PC-9 (cell line): ENCODE data around the gene TTC28. TPM values are rescaled to one million over a fixed set of nuclear protein-coding genes. Genes with fewer than 3 reads are reported as not detected.

Experiments
- BruUV-seq: library from RNA; stranded (reverse); fragments of 400-500 nt; replicated peaks from 2 replicates; lab custom pipeline; 2021; lab: Mats Ljungman, UMichigan
- CTCF ChIA-PET: fragments of 300-600 bp; sonication (Branson Sonifier 250); formaldehyde crosslinking; loops from one replicate; lab custom pipeline; 2022; ENCODE audit warnings: antibody characterized with exemption; lab: Charles Lee
- POLR2A ChIA-PET: fragments of 300-600 bp; sonication (Branson Sonifier 250); formaldehyde crosslinking; loops from one replicate; lab custom pipeline; 2022; ENCODE audit warnings: antibody characterized with exemption; ENCODE audit not compliant: unreplicated experiment; lab: Charles Lee
- DNase-seq, 2 experiments: peaks; one replicate each; pipeline versions ENCODE4 v3.0.0 to v3.0.0-alpha.2; 2015 to 2022; ENCODE audit warnings: mixed read lengths in 1 of 2
- H2AFZ ChIP-seq: fragments of 200-600 bp; sonication (generic); 2 replicates; pipeline ENCODE4 v1.8.1; 2017; ENCODE audit warnings: antibody characterized with exemption
- H3F3A ChIP-seq: fragments of 200-600 bp; sonication (generic); 2 replicates; pipeline ENCODE4 v1.8.1; 2017; ENCODE audit warnings: antibody characterized with exemption, mild to moderate bottlenecking, low read depth; ENCODE audit not compliant: insufficient read depth
- H3K27ac ChIP-seq: fragments of 200-600 bp; sonication (generic); 2 replicates; pipeline ENCODE4 v1.6.1; 2016; ENCODE audit warnings: mixed run types
- H3K27me3 ChIP-seq: fragments of 200-600 bp; sonication (generic); 2 replicates; pipeline ENCODE4 v1.6.1; 2016; ENCODE audit warnings: low read depth, mixed run types; ENCODE audit not compliant: insufficient read depth
- H3K36me3 ChIP-seq: fragments of 200-600 bp; sonication (generic); 2 replicates; pipeline ENCODE4 v1.6.1; 2016; ENCODE audit warnings: low read depth, mixed run types
- H3K4me1 ChIP-seq: fragments of 200-600 bp; sonication (generic); replicated peaks from 2 replicates; pipeline ENCODE4 v1.6.1; 2016; ENCODE audit warnings: mixed run types; ENCODE audit not compliant: insufficient read depth
- H3K4me2 ChIP-seq: fragments of 200-600 bp; sonication (generic); 2 replicates; pipeline ENCODE4 v1.6.1; 2017; ENCODE audit warnings: mixed run types
- H3K4me3 ChIP-seq: fragments of 200-600 bp; sonication (generic); 2 replicates; pipeline ENCODE4 v1.6.1; 2016; ENCODE audit warnings: mixed run types
- H3K79me2 ChIP-seq: fragments of 200-600 bp; sonication (generic); 2 replicates; pipeline ENCODE4 v1.6.1; 2017; ENCODE audit warnings: low read depth, mixed run types
- H3K9me2 ChIP-seq: fragments of 200-600 bp; sonication (generic); 2 replicates; pipeline ENCODE4 v1.8.1; 2017; ENCODE audit warnings: mild to moderate bottlenecking; ENCODE audit not compliant: insufficient read depth
- H3K9me3 ChIP-seq: fragments of 200-600 bp; sonication (generic); 2 replicates; pipeline ENCODE4 v1.8.1; 2016; ENCODE audit warnings: low read depth; ENCODE audit not compliant: insufficient read depth
- H4K20me1 ChIP-seq: fragments of 200-600 bp; sonication (generic); 2 replicates; pipeline ENCODE4 v1.8.1; 2017; ENCODE audit not compliant: insufficient read depth
- EZH2 ChIP-seq: fragments of 200-600 bp; sonication (generic); IDR thresholded peaks from 2 replicates; pipeline ENCODE4 v1.8.0; 2017; ENCODE audit warnings: antibody characterized with exemption, low read depth
- intact Hi-C: fragments of 100-400 bp; cut with micrococcal nuclease; formaldehyde crosslinking; loops from one replicate; pipeline ENCODE4 v1.10.0; 2022; ENCODE audit not compliant: unreplicated experiment
- total RNA-seq: library from RNA; stranded (reverse); gene quantifications from 2 replicates; pipeline ENCODE4 v1.2.3, GENCODE V29; 2021
- TF ChIP-seq, protein P1 (sequence below): fragments of 200-600 bp; sonication (generic); conservative IDR thresholded peaks from 2 replicates; pipeline ENCODE4 v1.6.1; 2017; ENCODE audit warnings: mixed run types, antibody characterized with exemption, mild to moderate bottlenecking, moderate library complexity

The TTC28 gene
- total RNA-seq, 1 experiment from 2014 or later: 6.7 TPM

DNA sequence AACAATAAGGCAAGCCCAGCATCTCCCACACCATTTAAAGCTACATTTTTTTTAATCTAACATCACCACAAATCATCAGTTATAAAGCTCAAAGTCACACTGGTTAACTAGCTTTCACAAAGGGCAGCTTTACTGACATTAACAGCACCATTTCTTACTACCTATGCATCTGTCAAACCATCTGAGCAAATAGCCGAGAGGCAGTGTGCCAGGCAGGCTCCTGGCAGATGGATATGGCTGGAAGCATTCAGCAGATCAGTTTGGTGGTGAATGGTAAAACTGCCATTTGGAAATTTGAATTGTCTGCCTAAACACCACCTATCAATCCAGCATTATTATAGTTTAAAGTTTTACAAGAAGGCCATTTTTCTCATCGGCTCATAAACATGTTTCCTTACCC is 131.2 kb downstream of the TTC28 start:
- POLR2A ChIA-PET: no interaction called here
- peaks cover 5% of the 10 kb centered on the region; the same call in 1 of the 2 replicates for H3F3A ChIP-seq
- H4K20me1 ChIP-seq: no peaks in the 10 kb centered on the region
- no peaks in the 10 kb centered on the region; the same call in 1 of the 2 replicates for H3K9me2 ChIP-seq
- no peak overlapping the region for H3K27ac ChIP-seq
- no peaks in the 10 kb centered on the region for H3K36me3 ChIP-seq
- H3K4me1 ChIP-seq: peaks cover 21% of the 10 kb centered on the region
- TF ChIP-seq, protein P1, sequence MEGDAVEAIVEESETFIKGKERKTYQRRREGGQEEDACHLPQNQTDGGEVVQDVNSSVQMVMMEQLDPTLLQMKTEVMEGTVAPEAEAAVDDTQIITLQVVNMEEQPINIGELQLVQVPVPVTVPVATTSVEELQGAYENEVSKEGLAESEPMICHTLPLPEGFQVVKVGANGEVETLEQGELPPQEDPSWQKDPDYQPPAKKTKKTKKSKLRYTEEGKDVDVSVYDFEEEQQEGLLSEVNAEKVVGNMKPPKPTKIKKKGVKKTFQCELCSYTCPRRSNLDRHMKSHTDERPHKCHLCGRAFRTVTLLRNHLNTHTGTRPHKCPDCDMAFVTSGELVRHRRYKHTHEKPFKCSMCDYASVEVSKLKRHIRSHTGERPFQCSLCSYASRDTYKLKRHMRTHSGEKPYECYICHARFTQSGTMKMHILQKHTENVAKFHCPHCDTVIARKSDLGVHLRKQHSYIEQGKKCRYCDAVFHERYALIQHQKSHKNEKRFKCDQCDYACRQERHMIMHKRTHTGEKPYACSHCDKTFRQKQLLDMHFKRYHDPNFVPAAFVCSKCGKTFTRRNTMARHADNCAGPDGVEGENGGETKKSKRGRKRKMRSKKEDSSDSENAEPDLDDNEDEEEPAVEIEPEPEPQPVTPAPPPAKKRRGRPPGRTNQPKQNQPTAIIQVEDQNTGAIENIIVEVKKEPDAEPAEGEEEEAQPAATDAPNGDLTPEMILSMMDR: no peak
- TF ChIP-seq EZH2: no peak
- CTCF ChIA-PET: interaction anchor here (0.6 kb wide), 1 partner anchor 36 kb away, joined by 3 read pairs; no protein-coding TSS in a partner anchor
- H3K9me3 ChIP-seq: 0 out of 2 replicates have a peak, but pooled peaks cover 5% of the 10 kb centered on the region
- intact Hi-C loops: no loop called here
- DNase-seq: no peak
- BruUV-seq: no TSS peak
- no peaks in the 10 kb centered on the region for H3K27me3 ChIP-seq
- no peaks in the 10 kb centered on the region for H3K79me2 ChIP-seq
- no peak overlapping the region for H3K4me2 ChIP-seq
- H2AFZ ChIP-seq: no peak overlapping the region
- H3K4me3 ChIP-seq: no peak overlapping the region

DNA sequence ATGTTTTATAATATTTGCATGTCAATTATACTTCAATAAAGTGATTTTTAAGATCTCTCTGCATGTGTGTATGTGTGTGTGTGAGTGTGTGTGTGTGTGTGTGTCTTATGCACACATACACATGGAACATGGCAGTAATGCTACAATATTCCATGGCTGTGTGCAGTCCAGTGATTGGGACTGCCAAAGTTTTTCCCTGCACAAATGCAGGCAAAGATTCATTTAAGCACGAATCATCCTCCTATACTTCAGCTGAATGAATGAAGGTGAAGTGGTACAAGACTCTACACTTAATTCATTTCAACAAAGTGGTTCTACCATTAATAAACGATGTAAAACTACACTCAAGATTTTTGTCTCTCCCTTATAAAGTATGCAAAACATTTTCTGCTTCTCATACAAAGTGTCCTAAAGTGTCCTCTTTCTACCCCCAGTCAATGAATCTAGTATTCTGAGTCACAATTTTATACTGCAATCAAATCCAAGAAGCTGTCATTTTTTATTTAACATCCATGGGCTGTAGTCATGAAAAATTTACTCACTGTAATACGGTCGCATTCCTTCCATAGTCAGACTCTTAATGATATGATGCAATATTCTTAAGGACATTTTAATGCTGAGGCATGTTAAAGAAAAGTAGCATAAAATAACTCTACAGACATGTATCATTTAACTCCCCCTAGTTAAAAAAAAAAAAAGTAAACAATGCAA is 132.4 kb downstream of the TTC28 start:
- no peak for DNase-seq
- no peaks in the 10 kb centered on the region; the same call in 1 of the 2 replicates for H3K9me2 ChIP-seq
- H2AFZ ChIP-seq: no peak overlapping the region
- H4K20me1 ChIP-seq: no peaks in the 10 kb centered on the region
- no peaks in the 10 kb centered on the region for H3K79me2 ChIP-seq
- peaks cover 5% of the 10 kb centered on the region; the same call in 1 of the 2 replicates for H3F3A ChIP-seq
- no peak overlapping the region for H3K4me2 ChIP-seq
- no peaks in the 10 kb centered on the region for H3K36me3 ChIP-seq
- 0 out of 2 replicates have a peak, but pooled peaks cover 5% of the 10 kb centered on the region for H3K9me3 ChIP-seq
- peaks cover 21% of the 10 kb centered on the region for H3K4me1 ChIP-seq
- ChIA-PET CTCF (no interaction called here), POLR2A (interaction anchor here (0.6 kb wide), 1 partner anchor 628 kb away, joined by 4 read pairs; the partner anchor contains the start of gene PITPNB)
- intact Hi-C loops: no loop called here
- BruUV-seq: no TSS peak
- no peak overlapping the region for H3K4me3 ChIP-seq
- TF ChIP-seq EZH2: no peak
- TF ChIP-seq, protein P1: no peak
- H3K27ac ChIP-seq: no peak overlapping the region
- no peaks in the 10 kb centered on the region for H3K27me3 ChIP-seq

DNA sequence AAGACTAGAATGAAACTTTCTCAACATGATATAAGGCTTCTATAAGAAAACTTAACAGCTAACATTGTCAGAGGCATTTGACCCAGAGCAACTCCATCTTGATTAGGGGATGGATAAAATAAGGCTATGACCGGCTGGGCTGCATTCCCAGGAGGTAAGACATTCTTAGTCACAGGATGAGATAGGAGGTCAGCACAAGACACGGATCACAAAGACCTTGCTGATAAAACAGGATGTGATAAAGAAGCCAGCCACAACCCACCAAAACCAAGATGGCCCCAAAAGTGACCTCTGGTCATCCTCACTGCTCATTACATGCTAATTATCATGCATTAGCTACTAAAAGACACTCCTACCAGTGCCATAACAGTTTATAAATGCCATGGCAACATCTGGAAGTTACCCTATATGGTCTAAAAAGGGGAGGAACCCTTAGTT is 135.2 kb downstream of the TTC28 start:
- H3K4me3 ChIP-seq: no peak overlapping the region
- H3K27ac ChIP-seq: no peak overlapping the region
- DNase-seq: peak; percentile 30 to 66
- H3K27me3 ChIP-seq: no peaks in the 10 kb centered on the region
- no peaks in the 10 kb centered on the region for H4K20me1 ChIP-seq
- ChIA-PET POLR2A (no interaction called here), CTCF (no interaction called here)
- 0 out of 2 replicates have a peak, but pooled peaks cover 5% of the 10 kb centered on the region for H3K9me3 ChIP-seq
- peak overlapping the region; percentile 43 for H3K4me2 ChIP-seq
- H3K79me2 ChIP-seq: no peaks in the 10 kb centered on the region
- no peak overlapping the region for H2AFZ ChIP-seq
- H3K4me1 ChIP-seq: peaks cover 21% of the 10 kb centered on the region
- H3K9me2 ChIP-seq: no peaks in the 10 kb centered on the region; the same call in 1 of the 2 replicates
- TF ChIP-seq, protein P1: no peak
- no peak for TF ChIP-seq EZH2
- intact Hi-C loops: loop anchor here (1.0 kb wide), 1 partner anchor 16 kb away; no protein-coding TSS in a partner anchor
- no TSS peak for BruUV-seq
- H3F3A ChIP-seq: peaks cover 5% of the 10 kb centered on the region; the same call in 1 of the 2 replicates
- no peaks in the 10 kb centered on the region for H3K36me3 ChIP-seq
